Neural crest cell (in vitro differentiated cells): ENCODE results near the gene KLF6. TPM values are rescaled to one million over a fixed set of nuclear protein-coding genes. Genes with fewer than 3 reads are reported as not detected.
"Not testable (repeated sequence)": the region's sequence is repeated elsewhere in the genome, so short reads cannot be mapped to it uniquely, and the experiment has no call there.

ENCODE experiments used
- DNase-seq: peaks from one replicate; pipeline ENCODE4 v3.0.0; 2021; ENCODE audit warnings: low read depth, mixed read lengths, low spot score
- H3K27ac Mint-ChIP-seq: one replicate; pipeline ENCODE4 v1.8.0; 2021; ENCODE audit warnings: mild to moderate bottlenecking, mixed read lengths; ENCODE audit not compliant: unreplicated experiment
- H3K27me3 Mint-ChIP-seq: 2 replicates; pipeline ENCODE4 v1.8.0; 2021; ENCODE audit warnings: low read depth, mild to moderate bottlenecking, mixed read lengths
- H3K36me3 Mint-ChIP-seq: 2 replicates; pipeline ENCODE4 v1.8.0; 2021; ENCODE audit warnings: low read depth, mild to moderate bottlenecking, mixed read lengths
- H3K4me1 Mint-ChIP-seq: 2 replicates; pipeline ENCODE4 v1.8.0; 2021; ENCODE audit warnings: mixed read lengths
- H3K4me3 Mint-ChIP-seq: one replicate; pipeline ENCODE4 v1.8.0; 2021; ENCODE audit warnings: mild to moderate bottlenecking, mixed read lengths
- H3K9me3 Mint-ChIP-seq: 2 replicates; pipeline ENCODE4 v1.8.0; 2021; ENCODE audit warnings: mixed read lengths
- CTCF ChIP-seq: fragments of 200-600 bp; sonication (generic); conservative IDR thresholded peaks from 2 replicates; pipeline ENCODE4 v1.5.0; 2021; ENCODE audit warnings: antibody characterized with exemption, mild to moderate bottlenecking
- total RNA-seq: library from RNA; stranded (reverse); gene quantifications from 2 replicates; pipeline ENCODE4 v1.2.1, GENCODE V29; 2021

Gene KLF6
- total RNA-seq, 1 donor from 2014 or later, result 38.6 TPM

DNA sequence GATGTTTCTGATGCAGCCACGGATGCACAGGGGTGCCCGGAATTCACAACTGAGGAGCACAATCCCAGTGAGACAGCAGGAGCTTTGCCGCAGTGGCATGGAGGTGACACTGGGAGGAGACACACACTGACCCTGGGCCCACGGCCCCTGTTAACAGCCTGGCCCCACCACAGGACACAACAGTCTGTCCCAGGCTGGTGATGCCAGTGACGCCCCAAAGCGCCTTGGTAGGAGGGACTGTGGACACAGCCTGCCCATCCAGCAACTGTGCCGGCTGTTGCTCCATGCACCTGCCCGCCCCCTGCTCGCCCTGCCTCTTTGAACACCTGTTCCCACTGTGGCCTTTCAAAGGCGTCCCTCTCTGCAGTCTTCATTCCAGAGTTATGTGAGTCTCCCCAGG, 49.8 kb downstream of the KLF6 start:
- Mint-ChIP-seq H3K9me3 (peaks cover 5% of the 10 kb centered on the region), H3K4me3 (no peak overlapping the region), H3K36me3 (peaks cover 4% of the 10 kb centered on the region), H3K4me1 (no peaks in the 10 kb centered on the region), H3K27ac (peak overlapping the region; percentile 62), H3K27me3 (no peaks in the 10 kb centered on the region)
- TF ChIP-seq CTCF, result no peak
- DNase-seq, result no peak

- Mint-ChIP-seq H3K27me3 (no peaks in the 10 kb centered on the region), H3K36me3 (peaks cover 4% of the 10 kb centered on the region), H3K4me1 (peaks cover 6% of the 10 kb centered on the region), H3K27ac (no peak overlapping the region), H3K9me3 (peaks cover 5% of the 10 kb centered on the region), H3K4me3 (no peak overlapping the region)
- TF ChIP-seq CTCF, result no peak
- DNase-seq, result no peak
Measured at GRCh38 chr10:3734111-3734510, 50.9 kb downstream of the KLF6 start.

DNA sequence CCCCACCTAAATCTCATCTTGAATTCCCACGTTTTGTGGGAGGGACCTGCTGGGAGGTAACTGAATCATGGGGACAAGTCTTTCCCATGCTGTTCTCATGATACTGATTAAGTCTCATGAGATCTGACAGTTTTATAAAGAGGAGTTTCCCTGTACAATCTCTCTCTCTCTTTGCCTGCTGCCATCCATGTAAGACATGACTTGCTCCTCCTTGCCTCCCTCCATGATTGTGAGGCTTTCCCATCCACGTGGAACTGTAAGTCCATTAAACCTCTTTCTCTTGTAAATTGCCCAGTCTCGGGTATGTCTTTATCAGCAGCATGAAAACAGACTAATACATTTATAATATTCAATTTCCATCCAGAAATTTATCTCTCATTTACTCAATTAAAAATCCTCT, 52.8 kb downstream of the KLF6 start:
- not testable (repeated sequence) for DNase-seq, H3K27me3 Mint-ChIP-seq, H3K4me1 Mint-ChIP-seq, H3K36me3 Mint-ChIP-seq, H3K4me3 Mint-ChIP-seq, H3K27ac Mint-ChIP-seq, H3K9me3 Mint-ChIP-seq

DNA sequence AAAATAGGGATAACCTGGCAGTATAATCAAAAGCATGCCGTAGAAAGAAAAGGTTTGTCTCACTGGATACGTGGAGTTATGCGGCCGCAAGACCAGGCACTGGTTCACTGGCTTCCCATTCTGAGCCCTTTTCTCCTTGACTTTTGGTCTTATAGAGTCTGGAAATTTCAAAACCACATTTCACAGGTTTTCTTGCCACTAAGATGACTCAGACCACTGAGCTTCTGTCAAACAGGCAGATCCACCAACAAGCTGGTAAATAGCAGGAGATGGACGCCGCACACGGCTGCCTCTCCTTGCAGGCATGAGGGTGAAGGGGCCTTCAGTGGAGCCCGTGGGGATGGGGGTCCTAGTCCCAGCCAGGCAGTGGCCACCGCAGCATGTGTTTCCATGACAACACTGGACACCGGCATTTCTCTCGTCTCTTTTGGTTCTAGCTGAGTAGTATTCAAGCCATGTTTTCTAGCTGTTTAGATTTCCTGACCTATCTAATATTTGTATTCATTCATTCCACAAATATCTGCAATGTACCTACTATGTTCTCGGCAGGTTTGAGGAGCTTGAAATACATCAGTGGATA, 55.5 kb downstream of the KLF6 start:
- no peak overlapping the region for H3K27ac Mint-ChIP-seq

DNA sequence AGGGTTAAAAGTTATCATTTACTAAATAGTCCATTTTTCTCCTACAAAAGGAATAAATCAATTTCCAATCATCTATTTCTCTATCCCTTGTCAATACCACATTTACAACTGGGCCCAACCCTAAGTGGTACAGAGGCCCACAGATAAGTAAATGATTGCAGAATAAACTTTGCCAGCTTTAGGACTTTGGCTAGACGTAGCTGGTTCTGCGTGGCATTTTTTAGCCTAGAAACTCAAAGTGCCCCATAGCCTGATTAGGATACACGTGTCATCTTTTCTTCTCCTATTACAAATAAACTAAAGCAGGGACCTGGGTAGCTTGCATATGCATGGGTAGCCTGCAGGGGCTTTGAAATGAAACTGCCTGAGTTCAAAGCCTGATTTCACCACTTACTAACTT, 56.4 kb downstream of the KLF6 start:
- H3K4me3 Mint-ChIP-seq, result no peak overlapping the region
- peaks cover 6% of the 10 kb centered on the region for H3K4me1 Mint-ChIP-seq
- no peak overlapping the region for H3K27ac Mint-ChIP-seq
- peaks cover 7% of the 10 kb centered on the region for H3K9me3 Mint-ChIP-seq
- TF ChIP-seq CTCF, result no peak
- H3K36me3 Mint-ChIP-seq, result peaks cover 4% of the 10 kb centered on the region
- H3K27me3 Mint-ChIP-seq, result no peaks in the 10 kb centered on the region
- no peak for DNase-seq

More for the DNA sequence above, 55.5 kb downstream of the KLF6 start:
- peaks cover 6% of the 10 kb centered on the region for H3K4me1 Mint-ChIP-seq
- H3K36me3 Mint-ChIP-seq, result peaks cover 4% of the 10 kb centered on the region
- no peak for TF ChIP-seq CTCF
- DNase-seq, result no peak
- no peaks in the 10 kb centered on the region for H3K27me3 Mint-ChIP-seq
- no peak overlapping the region for H3K4me3 Mint-ChIP-seq
- peaks cover 7% of the 10 kb centered on the region for H3K9me3 Mint-ChIP-seq

DNA sequence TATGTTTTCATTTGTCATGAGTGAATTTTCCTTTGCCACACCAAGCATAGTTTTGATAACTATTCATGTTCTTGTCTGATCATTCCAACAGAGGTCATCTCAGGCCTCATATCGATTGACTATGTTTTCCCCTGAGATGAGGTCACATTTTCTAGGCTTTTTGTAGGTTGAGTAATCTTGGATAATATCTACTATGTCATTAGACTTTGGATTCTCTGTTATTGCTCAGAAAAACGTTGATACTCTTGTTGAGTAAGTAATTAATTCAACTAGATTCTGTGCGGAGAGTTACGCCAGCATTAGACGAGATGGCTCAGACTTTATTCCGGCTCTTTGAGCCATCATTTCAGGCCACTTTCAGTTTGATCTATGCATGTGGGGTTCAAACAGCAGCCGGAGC, 57.7 kb downstream of the KLF6 start:
- Mint-ChIP-seq H3K27ac (no peak overlapping the region), H3K9me3 (peaks cover 4% of the 10 kb centered on the region), H3K4me3 (no peak overlapping the region), H3K27me3 (no peaks in the 10 kb centered on the region), H3K36me3 (peaks cover 1% of the 10 kb centered on the region), H3K4me1 (peaks cover 6% of the 10 kb centered on the region)
- no peak for DNase-seq
- TF ChIP-seq CTCF, result no peak
